WI38 (cell line): ENCODE results near the gene LSM4.

Source experiments
- H3K4me3 ChIP-seq: 2 replicates; pipeline ENCODE4 v1.5.1; 2011; ENCODE audit warnings: low read depth, mild to moderate bottlenecking, control low read depth, low read length
- CTCF ChIP-seq: IDR thresholded peaks from 2 replicates; pipeline ENCODE4 v1.5.1; 2012; ENCODE audit warnings: low read depth, mild to moderate bottlenecking, control low read depth, low read length

LSM4 gene

GRCh38 chr19:18269070-18269723 is 53.7 kb downstream of the LSM4 start:
- TF ChIP-seq CTCF: no peak
- H3K4me3 ChIP-seq: no peak overlapping the region

- no peak for TF ChIP-seq CTCF
- no peak overlapping the region for H3K4me3 ChIP-seq
Measured at GRCh38 chr19:18266771-18267686, 55.8 kb downstream of the LSM4 start.

- TF ChIP-seq CTCF: no peak
- H3K4me3 ChIP-seq: no peak overlapping the region
Measured at GRCh38 chr19:18265582-18265981, 57.3 kb downstream of the LSM4 start.

- no peak overlapping the region for H3K4me3 ChIP-seq
- TF ChIP-seq CTCF: no peak
Measured at GRCh38 chr19:18264971-18265540, 57.8 kb downstream of the LSM4 start.

- H3K4me3 ChIP-seq: no peak overlapping the region
- no peak for TF ChIP-seq CTCF
Measured at GRCh38 chr19:18264137-18264854, 58.6 kb downstream of the LSM4 start.

GRCh38 chr19:18263324-18264136 is 59.3 kb downstream of the LSM4 start:
- no peak overlapping the region for H3K4me3 ChIP-seq
- no peak for TF ChIP-seq CTCF
